ENCODE data around the gene POR. TPM values are rescaled to one million over a fixed set of nuclear protein-coding genes. Genes with fewer than 3 reads are reported as not detected.

The POR gene
- total and polyA plus RNA-seq, 2 of the 13 experiments (the other 11 are each of a cell fraction or from before 2014, with no cell fraction given): 145 to 266 TPM

DNA sequence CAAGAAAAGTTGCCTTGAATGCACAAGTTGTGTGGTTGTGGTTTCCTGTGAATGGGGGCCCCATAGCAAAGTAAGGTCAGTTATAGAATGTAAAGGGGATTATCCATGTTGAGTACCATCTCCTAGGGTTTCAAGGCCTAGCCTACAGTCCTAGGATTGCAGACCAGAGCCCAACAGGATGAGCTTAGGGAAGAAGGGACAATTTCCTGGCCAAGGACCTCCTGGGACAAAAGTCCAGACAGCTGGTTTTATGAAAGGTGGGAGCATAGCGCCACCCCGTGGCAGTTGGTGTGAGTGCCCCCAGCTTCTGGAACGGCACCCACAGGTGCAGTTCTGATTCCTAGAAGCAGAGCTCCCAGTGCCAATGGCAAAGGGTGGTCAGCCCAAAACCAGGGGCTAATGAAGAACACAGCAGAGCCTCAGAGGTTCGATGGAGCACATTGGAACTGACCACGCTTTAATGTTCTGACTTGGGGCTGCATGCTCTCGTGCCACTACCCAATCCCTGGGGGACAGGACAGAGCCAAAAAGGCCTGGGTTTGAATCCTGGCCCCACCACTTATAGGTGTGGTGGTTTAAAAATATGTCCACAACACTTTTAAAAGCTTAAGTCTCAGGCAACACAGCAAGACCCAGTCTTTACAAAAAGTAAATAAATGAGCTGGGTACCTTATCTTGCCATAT is 105.2 kb downstream of the POR start (continued):
- TF ChIP-seq, protein P1, sequence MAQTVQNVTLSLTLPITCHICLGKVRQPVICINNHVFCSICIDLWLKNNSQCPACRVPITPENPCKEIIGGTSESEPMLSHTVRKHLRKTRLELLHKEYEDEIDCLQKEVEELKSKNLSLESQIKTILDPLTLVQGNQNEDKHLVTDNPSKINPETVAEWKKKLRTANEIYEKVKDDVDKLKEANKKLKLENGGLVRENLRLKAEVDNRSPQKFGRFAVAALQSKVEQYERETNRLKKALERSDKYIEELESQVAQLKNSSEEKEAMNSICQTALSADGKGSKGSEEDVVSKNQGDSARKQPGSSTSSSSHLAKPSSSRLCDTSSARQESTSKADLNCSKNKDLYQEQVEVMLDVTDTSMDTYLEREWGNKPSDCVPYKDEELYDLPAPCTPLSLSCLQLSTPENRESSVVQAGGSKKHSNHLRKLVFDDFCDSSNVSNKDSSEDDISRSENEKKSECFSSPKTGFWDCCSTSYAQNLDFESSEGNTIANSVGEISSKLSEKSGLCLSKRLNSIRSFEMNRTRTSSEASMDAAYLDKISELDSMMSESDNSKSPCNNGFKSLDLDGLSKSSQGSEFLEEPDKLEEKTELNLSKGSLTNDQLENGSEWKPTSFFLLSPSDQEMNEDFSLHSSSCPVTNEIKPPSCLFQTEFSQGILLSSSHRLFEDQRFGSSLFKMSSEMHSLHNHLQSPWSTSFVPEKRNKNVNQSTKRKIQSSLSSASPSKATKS (CRISPR knock-in tag; IDR thresholded peaks at IDR 0.05): no peak
- TF ChIP-seq GFI1 (CRISPR knock-in tag; IDR thresholded peaks at IDR 0.05; ENCODE audit: borderline replicate concordance): no peak
- TF ChIP-seq NCOR1 (IDR thresholded peaks at IDR 0.05; ENCODE audit: borderline replicate concordance, low read length): 0 out of 2 replicates have a peak, but pooled peaks have one; percentile 24
- TF ChIP-seq ZBTB43 (CRISPR knock-in tag; conservative IDR thresholded peaks at IDR 0.05): no peak
- no peak for TF ChIP-seq ZBTB8A (CRISPR knock-in tag; IDR thresholded peaks at IDR 0.05; ENCODE audit: borderline replicate concordance, low read depth)
- no peak for TF ChIP-seq LBX2 (CRISPR knock-in tag; IDR thresholded peaks at IDR 0.05; ENCODE audit: borderline replicate concordance)
- TF ChIP-seq BORCS8-MEF2B (CRISPR knock-in tag; IDR thresholded peaks at IDR 0.05): peak; percentile 79
- no peak for TF ChIP-seq POLR2G (IDR thresholded peaks at IDR 0.05; ENCODE audit: low read depth, low read length)
- TF ChIP-seq, protein P2, sequence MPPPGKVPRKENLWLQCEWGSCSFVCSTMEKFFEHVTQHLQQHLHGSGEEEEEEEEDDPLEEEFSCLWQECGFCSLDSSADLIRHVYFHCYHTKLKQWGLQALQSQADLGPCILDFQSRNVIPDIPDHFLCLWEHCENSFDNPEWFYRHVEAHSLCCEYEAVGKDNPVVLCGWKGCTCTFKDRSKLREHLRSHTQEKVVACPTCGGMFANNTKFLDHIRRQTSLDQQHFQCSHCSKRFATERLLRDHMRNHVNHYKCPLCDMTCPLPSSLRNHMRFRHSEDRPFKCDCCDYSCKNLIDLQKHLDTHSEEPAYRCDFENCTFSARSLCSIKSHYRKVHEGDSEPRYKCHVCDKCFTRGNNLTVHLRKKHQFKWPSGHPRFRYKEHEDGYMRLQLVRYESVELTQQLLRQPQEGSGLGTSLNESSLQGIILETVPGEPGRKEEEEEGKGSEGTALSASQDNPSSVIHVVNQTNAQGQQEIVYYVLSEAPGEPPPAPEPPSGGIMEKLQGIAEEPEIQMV (CRISPR knock-in tag; IDR thresholded peaks at IDR 0.05; ENCODE audit: low read depth): no peak
- TF ChIP-seq ZNF343 (CRISPR knock-in tag; IDR thresholded peaks at IDR 0.05): no peak
- TF ChIP-seq, protein P3, sequence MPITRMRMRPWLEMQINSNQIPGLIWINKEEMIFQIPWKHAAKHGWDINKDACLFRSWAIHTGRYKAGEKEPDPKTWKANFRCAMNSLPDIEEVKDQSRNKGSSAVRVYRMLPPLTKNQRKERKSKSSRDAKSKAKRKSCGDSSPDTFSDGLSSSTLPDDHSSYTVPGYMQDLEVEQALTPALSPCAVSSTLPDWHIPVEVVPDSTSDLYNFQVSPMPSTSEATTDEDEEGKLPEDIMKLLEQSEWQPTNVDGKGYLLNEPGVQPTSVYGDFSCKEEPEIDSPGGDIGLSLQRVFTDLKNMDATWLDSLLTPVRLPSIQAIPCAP (CRISPR knock-in tag; IDR thresholded peaks at IDR 0.05; ENCODE audit: low read depth): no peak
- no peak for TF ChIP-seq ZNF766 (CRISPR knock-in tag; IDR thresholded peaks at IDR 0.05; ENCODE audit: borderline replicate concordance)
- no peak for TF ChIP-seq ZNF431 (CRISPR knock-in tag; IDR thresholded peaks at IDR 0.05; ENCODE audit: borderline replicate concordance, low read depth)
- TF ChIP-seq NFYC (CRISPR knock-in tag; IDR thresholded peaks at IDR 0.05): no peak
- no peak for TF ChIP-seq SNAPC2 (CRISPR knock-in tag; IDR thresholded peaks at IDR 0.05)
- TF ChIP-seq ZBTB7B (CRISPR knock-in tag; IDR thresholded peaks at IDR 0.05): peak; percentile 54; the same call in 1 of the 2 replicates
- no peak for TF ChIP-seq SOX5 (CRISPR knock-in tag; IDR thresholded peaks at IDR 0.05; ENCODE audit: borderline replicate concordance)
- no peak for TF ChIP-seq NFRKB (IDR thresholded peaks at IDR 0.05)
- no peak for TF ChIP-seq PHF20 (CRISPR knock-in tag; IDR thresholded peaks at IDR 0.05)
- TF ChIP-seq, protein P4, sequence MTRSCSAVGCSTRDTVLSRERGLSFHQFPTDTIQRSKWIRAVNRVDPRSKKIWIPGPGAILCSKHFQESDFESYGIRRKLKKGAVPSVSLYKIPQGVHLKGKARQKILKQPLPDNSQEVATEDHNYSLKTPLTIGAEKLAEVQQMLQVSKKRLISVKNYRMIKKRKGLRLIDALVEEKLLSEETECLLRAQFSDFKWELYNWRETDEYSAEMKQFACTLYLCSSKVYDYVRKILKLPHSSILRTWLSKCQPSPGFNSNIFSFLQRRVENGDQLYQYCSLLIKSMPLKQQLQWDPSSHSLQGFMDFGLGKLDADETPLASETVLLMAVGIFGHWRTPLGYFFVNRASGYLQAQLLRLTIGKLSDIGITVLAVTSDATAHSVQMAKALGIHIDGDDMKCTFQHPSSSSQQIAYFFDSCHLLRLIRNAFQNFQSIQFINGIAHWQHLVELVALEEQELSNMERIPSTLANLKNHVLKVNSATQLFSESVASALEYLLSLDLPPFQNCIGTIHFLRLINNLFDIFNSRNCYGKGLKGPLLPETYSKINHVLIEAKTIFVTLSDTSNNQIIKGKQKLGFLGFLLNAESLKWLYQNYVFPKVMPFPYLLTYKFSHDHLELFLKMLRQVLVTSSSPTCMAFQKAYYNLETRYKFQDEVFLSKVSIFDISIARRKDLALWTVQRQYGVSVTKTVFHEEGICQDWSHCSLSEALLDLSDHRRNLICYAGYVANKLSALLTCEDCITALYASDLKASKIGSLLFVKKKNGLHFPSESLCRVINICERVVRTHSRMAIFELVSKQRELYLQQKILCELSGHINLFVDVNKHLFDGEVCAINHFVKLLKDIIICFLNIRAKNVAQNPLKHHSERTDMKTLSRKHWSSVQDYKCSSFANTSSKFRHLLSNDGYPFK (CRISPR knock-in tag; IDR thresholded peaks at IDR 0.05; ENCODE audit: borderline replicate concordance): no peak
- no peak for TF ChIP-seq ZFP1 (CRISPR knock-in tag; IDR thresholded peaks at IDR 0.05)
